Measurements from ENCODE around the gene SERTM2.

- TF ChIP-seq EZH2 (IDR thresholded peaks at IDR 0.05; ENCODE audit: borderline replicate concordance, insufficient read depth, low read length, poor library complexity, severe bottlenecking): no peak
- TF ChIP-seq CTCF (IDR thresholded peaks at IDR 0.05; ENCODE audit: poor library complexity, severe bottlenecking): no peak
- TF ChIP-seq MXI1 (conservative IDR thresholded peaks at IDR 0.05; ENCODE audit: poor library complexity, severe bottlenecking): no peak
- no peak for TF ChIP-seq POLR2AphosphoS5 (IDR thresholded peaks at IDR 0.05)
- no peak for TF ChIP-seq RAD21 (conservative IDR thresholded peaks at IDR 0.05)
- TF ChIP-seq TAF1 (IDR thresholded peaks at IDR 0.05; ENCODE audit: low read depth): no peak
These were observed 6.5 kb upstream of the SERTM2 start for GRCh38 chrX:111504941-111505340.
